ENCODE results near the gene OLIG2. TPM values are rescaled to one million over a fixed set of nuclear protein-coding genes. Genes with fewer than 3 reads are reported as not detected.

Gene OLIG2
- total RNA-seq, 2 experiments from 2014 or later: not detected

DNA sequence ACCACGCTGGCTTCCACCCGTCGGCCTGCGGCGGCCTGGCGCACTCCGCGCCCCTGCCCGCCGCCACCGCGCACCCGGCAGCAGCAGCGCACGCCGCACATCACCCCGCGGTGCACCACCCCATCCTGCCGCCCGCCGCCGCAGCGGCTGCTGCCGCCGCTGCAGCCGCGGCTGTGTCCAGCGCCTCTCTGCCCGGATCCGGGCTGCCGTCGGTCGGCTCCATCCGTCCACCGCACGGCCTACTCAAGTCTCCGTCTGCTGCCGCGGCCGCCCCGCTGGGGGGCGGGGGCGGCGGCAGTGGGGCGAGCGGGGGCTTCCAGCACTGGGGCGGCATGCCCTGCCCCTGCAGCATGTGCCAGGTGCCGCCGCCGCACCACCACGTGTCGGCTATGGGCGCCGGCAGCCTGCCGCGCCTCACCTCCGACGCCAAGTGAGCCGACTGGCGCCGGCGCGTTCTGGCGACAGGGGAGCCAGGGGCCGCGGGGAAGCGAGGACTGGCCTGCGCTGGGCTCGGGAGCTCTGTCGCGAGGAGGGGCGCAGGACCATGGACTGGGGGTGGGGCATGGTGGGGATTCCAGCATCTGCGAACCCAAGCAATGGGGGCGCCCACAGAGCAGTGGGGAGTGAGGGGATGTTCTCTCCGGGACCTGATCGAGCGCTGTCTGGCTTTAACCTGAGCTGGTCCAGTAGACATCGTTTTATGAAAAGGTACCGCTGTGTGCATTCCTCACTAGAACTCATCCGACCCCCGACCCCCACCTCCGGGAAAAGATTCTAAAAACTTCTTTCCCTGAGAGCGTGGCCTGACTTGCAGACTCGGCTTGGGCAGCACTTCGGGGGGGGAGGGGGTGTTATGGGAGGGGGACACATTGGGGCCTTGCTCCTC, 1.9 kb downstream of the OLIG2 start:
- CTCF ChIA-PET: interaction anchor here (0.5 to 1.3 kb wide), 3 partner anchors 170 to 310 kb away, joined by 3 to 4 read pairs (median 4); no protein-coding TSS in a partner anchor
- ATAC-seq: no peak
- POLR2A ChIA-PET: no interaction called here
- H3K9me3 Mint-ChIP-seq (ENCODE audit: low read depth): no peaks in the 10 kb centered on the region
- no peaks in the 10 kb centered on the region for H3K36me3 Mint-ChIP-seq (ENCODE audit: low read depth)
- no peak overlapping the region for H3K27ac Mint-ChIP-seq
- peaks cover 38% of the 10 kb centered on the region for H3K4me1 Mint-ChIP-seq
- H3K4me3 Mint-ChIP-seq: peak overlapping the region; percentile 51
- peak; percentile 29 for DNase-seq
- peaks cover 72% of the 10 kb centered on the region for H3K27me3 Mint-ChIP-seq
- intact Hi-C loops (cut with DNase I, micrococcal nuclease): loop anchor here (2.0 to 10.0 kb wide), 2 partner anchors 43 to 97 kb away; partner anchors contain the start of gene OLIG1 (in 1 of the 2)

DNA sequence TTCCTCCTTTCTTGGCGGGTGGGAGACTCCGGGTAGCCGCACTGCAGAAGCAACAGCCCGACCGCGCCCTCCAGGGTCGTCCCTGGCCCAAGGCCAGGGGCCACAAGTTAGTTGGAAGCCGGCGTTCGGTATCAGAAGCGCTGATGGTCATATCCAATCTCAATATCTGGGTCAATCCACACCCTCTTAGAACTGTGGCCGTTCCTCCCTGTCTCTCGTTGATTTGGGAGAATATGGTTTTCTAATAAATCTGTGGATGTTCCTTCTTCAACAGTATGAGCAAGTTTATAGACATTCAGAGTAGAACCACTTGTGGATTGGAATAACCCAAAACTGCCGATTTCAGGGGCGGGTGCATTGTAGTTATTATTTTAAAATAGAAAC, 2.5 kb downstream of the OLIG2 start:
- ATAC-seq (no peak), DNase-seq (no peak)
- H3K9me3 Mint-ChIP-seq (ENCODE audit: low read depth): no peaks in the 10 kb centered on the region
- H3K4me3 Mint-ChIP-seq: peak overlapping the region; percentile 51
- H3K27me3 Mint-ChIP-seq: peaks cover 72% of the 10 kb centered on the region
- peaks cover 37% of the 10 kb centered on the region for H3K4me1 Mint-ChIP-seq
- ChIA-PET CTCF (interaction anchor here (0.5 to 1.2 kb wide), 3 partner anchors 26 to 354 kb away, joined by 3 read pairs; no protein-coding TSS in a partner anchor), POLR2A (no interaction called here)
- no peaks in the 10 kb centered on the region for H3K36me3 Mint-ChIP-seq (ENCODE audit: low read depth)
- H3K27ac Mint-ChIP-seq: no peak overlapping the region
- intact Hi-C loops (cut with DNase I, micrococcal nuclease): loop anchor here (2.0 to 10.0 kb wide), 2 partner anchors 43 to 97 kb away; partner anchors contain the start of gene OLIG1 (in 1 of the 2)

DNA sequence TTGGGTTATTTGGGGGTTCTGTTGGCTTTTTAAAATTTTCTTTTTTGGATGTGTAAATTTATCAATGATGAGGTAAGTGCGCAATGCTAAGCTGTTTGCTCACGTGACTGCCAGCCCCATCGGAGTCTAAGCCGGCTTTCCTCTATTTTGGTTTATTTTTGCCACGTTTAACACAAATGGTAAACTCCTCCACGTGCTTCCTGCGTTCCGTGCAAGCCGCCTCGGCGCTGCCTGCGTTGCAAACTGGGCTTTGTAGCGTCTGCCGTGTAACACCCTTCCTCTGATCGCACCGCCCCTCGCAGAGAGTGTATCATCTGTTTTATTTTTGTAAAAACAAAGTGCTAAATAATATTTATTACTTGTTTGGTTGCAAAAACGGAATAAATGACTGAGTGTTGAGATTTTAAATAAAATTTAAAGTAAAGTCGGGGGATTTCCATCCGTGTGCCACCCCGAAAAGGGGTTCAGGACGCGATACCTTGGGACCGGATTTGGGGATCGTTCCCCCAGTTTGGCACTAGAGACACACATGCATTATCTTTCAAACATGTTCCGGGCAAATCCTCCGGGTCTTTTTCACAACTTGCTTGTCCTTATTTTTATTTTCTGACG, 3.1 kb downstream of the OLIG2 start:
- no peaks in the 10 kb centered on the region for H3K36me3 Mint-ChIP-seq (ENCODE audit: low read depth)
- H3K4me1 Mint-ChIP-seq: peaks cover 36% of the 10 kb centered on the region
- H3K27me3 Mint-ChIP-seq: peaks cover 68% of the 10 kb centered on the region
- DNase-seq (peak; percentile 61), ATAC-seq (no peak)
- ChIA-PET CTCF (interaction anchor here (0.6 to 1.2 kb wide), 4 partner anchors 8 to 353 kb away, joined by 3 to 6 read pairs (median 3); no protein-coding TSS in a partner anchor), POLR2A (no interaction called here)
- peak overlapping the region; percentile 45 for H3K4me3 Mint-ChIP-seq
- intact Hi-C loops (cut with DNase I, micrococcal nuclease): loop anchor here (1.0 to 10.0 kb wide), 3 partner anchors 8 to 96 kb away; partner anchors contain the start of gene OLIG1 (in 1 of the 2)
- no peak overlapping the region for H3K27ac Mint-ChIP-seq
- H3K9me3 Mint-ChIP-seq (ENCODE audit: low read depth): no peaks in the 10 kb centered on the region

DNA sequence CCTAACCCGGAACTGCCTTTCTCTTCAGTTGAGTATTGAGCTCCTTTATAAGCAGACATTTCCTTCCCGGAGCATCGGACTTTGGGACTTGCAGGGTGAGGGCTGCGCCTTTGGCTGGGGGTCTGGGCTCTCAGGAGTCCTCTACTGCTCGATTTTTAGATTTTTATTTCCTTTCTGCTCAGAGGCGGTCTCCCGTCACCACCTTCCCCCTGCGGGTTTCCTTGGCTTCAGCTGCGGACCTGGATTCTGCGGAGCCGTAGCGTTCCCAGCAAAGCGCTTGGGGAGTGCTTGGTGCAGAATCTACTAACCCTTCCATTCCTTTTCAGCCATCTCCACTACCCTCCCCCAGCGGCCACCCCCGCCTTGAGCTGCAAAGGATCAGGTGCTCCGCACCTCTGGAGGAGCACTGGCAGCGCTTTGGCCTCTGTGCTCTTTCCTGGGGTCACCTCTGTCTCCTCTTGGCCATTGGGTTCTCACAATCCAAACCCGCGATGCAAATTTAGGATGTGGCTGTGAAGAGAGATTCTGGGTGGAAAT, 3.7 kb downstream of the OLIG2 start:
- no peaks in the 10 kb centered on the region for H3K36me3 Mint-ChIP-seq (ENCODE audit: low read depth)
- DNase-seq (no peak), ATAC-seq (no peak)
- ChIA-PET POLR2A (no interaction called here), CTCF (interaction anchor here (0.7 to 1.2 kb wide), 3 partner anchors 9 to 168 kb away, joined by 3 to 6 read pairs (median 3); no protein-coding TSS in a partner anchor)
- intact Hi-C loops (cut with DNase I, micrococcal nuclease): loop anchor here (1.0 to 10.0 kb wide), 3 partner anchors 8 to 95 kb away; partner anchors contain the start of gene OLIG1 (in 1 of the 2)
- peaks cover 31% of the 10 kb centered on the region for H3K4me1 Mint-ChIP-seq
- H3K27ac Mint-ChIP-seq: no peak overlapping the region
- H3K4me3 Mint-ChIP-seq: peak overlapping the region; percentile 45
- no peaks in the 10 kb centered on the region for H3K9me3 Mint-ChIP-seq (ENCODE audit: low read depth)
- peaks cover 66% of the 10 kb centered on the region for H3K27me3 Mint-ChIP-seq

DNA sequence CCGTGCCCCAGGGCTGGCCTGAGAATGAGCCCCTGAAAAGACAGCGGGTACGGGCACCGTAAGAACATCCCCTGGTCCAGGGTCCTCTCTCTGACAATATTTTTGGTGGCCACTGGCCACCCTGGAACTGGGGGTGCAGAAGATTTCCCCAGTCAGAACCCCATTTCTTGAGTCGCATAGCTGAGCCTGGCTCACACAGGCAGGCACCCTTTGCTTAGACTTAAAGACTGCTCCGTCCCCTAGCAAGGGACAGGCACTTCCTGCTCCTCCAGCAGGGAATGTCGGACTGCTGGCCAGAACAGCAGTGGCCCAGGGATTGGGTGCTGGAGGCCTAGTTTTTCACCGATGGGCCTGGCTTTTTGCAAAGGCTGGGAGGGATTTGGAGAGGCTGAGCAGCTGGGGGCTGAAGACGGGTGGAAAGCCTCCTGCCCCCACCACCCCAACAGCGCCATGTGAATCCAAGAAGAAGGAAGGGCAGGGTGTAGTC, 4.3 kb downstream of the OLIG2 start:
- ATAC-seq (no peak), DNase-seq (no peak)
- Mint-ChIP-seq H3K9me3 (ENCODE audit: low read depth) (no peaks in the 10 kb centered on the region), H3K27ac (no peak overlapping the region), H3K27me3 (peaks cover 64% of the 10 kb centered on the region), H3K4me3 (no peak overlapping the region), H3K36me3 (ENCODE audit: low read depth) (no peaks in the 10 kb centered on the region), H3K4me1 (peaks cover 28% of the 10 kb centered on the region)
- intact Hi-C loops (cut with DNase I, micrococcal nuclease): loop anchor here (1.0 to 10.0 kb wide), 3 partner anchors 9 to 95 kb away; partner anchors contain the start of gene OLIG1 (in 1 of the 2)
- ChIA-PET POLR2A (no interaction called here), CTCF (no interaction called here)

DNA sequence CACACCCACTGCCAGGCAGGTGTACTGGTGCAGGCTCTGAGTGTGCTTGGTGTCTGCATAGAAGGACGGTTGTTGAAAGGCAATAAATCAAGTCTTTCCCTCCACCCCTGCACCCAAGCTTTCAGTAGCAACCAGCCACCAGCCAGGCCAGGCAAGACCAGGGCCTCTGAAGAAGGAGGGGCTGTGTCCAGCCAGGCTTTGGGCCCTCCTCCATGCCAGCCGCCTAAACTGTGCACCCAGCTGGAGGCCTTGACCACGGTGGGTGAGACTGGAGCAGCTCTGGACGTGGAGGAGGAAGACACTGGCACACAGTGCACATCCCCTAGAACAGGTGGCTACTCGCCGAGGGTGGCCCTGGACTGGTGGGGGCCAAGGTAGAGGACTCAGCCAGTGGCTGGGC, 4.9 kb downstream of the OLIG2 start:
- Mint-ChIP-seq H3K9me3 (ENCODE audit: low read depth) (no peaks in the 10 kb centered on the region), H3K36me3 (ENCODE audit: low read depth) (no peaks in the 10 kb centered on the region), H3K4me1 (peaks cover 26% of the 10 kb centered on the region), H3K27me3 (peaks cover 60% of the 10 kb centered on the region), H3K27ac (no peak overlapping the region), H3K4me3 (no peak overlapping the region)
- CTCF ChIA-PET: interaction anchor here (0.6 kb wide), 1 partner anchor 166 kb away, joined by 3 read pairs; no protein-coding TSS in a partner anchor
- POLR2A ChIA-PET: no interaction called here
- ATAC-seq: no peak
- intact Hi-C loops (cut with DNase I, micrococcal nuclease): no loop called here
- DNase-seq: no peak

DNA sequence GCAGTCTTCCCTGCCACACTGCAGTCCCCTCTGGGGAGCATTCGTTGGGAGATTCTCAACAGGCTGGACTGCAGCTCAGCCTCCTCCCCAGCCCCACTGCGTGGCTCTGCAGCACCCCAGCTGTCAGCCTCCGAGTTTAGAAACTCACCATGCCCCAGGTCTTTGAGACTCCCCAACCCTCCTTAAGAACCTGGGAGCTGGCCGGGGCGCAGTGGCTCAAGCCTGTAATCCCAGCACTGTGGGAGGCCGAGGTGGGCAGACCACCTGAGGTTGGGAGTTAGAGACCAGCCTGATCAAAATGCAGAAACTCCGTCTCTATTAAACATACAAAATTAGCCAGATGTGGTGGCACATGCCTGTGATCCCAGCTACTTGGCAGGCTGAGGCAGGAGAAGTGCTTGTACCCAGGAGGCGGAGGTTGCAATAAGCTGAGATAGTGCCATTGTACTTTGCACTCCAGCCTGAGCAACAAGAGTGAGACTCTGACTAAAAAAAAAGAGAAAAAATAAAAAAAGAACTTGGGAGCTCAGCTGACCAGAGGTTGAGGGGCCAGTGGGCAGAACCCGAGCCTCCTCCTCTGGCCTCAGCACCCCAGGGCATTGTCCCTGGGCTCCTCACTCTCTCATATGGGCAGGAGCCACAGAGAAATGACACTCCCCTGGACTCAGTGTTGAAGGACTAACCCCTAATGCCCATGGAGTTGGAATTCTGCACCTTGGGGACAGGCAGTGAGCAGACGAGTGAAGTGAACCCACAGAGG, 5.6 kb downstream of the OLIG2 start:
- H3K27ac Mint-ChIP-seq: no peak overlapping the region
- ATAC-seq (no peak), DNase-seq (no peak)
- CTCF ChIA-PET: interaction anchor here (0.6 kb wide), 1 partner anchor 166 kb away, joined by 3 read pairs; no protein-coding TSS in a partner anchor
- POLR2A ChIA-PET: no interaction called here
- H3K4me1 Mint-ChIP-seq: peaks cover 22% of the 10 kb centered on the region
- H3K4me3 Mint-ChIP-seq: no peak overlapping the region
- intact Hi-C loops (cut with DNase I, micrococcal nuclease): no loop called here
- H3K27me3 Mint-ChIP-seq: peaks cover 53% of the 10 kb centered on the region
- H3K36me3 Mint-ChIP-seq (ENCODE audit: low read depth): no peaks in the 10 kb centered on the region
- H3K9me3 Mint-ChIP-seq (ENCODE audit: low read depth): no peaks in the 10 kb centered on the region

DNA sequence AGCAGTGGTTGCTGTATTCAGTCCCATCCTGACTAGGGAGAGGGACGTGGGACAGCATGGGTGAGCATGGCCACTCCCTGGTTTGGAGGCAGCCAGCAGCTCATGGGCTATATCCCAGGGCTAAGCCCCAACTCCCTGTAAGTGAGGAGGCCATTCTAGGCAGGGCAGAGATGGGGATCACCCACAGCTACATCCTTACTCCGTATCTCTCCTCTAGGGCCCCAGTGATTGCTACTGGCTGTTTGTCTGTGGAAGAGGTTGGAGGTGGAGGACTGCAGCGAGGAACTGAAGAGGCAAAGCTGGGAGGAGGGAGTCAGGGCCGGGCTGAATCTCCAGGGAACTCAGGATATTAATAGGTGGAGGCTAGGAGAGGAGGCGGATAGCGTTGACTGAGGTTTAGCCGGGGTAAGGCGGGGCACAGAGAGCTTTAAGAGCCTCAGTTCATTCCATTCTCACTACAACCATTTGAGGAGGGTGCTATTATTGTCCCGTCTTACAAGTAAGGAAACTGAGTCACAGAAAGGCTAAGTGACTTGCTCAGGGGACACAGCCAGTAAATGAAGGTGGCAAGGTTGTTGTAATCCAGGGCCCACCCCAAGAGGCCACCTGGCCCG, 6.8 kb downstream of the OLIG2 start:
- POLR2A ChIA-PET: no interaction called here
- Mint-ChIP-seq H3K27ac (no peak overlapping the region), H3K27me3 (peaks cover 48% of the 10 kb centered on the region), H3K4me1 (peaks cover 21% of the 10 kb centered on the region), H3K4me3 (no peak overlapping the region), H3K36me3 (ENCODE audit: low read depth) (no peaks in the 10 kb centered on the region), H3K9me3 (ENCODE audit: low read depth) (no peaks in the 10 kb centered on the region)
- CTCF ChIA-PET: no interaction called here
- DNase-seq (no peak), ATAC-seq (no peak)
- intact Hi-C loops (cut with DNase I, micrococcal nuclease): no loop called here

DNA sequence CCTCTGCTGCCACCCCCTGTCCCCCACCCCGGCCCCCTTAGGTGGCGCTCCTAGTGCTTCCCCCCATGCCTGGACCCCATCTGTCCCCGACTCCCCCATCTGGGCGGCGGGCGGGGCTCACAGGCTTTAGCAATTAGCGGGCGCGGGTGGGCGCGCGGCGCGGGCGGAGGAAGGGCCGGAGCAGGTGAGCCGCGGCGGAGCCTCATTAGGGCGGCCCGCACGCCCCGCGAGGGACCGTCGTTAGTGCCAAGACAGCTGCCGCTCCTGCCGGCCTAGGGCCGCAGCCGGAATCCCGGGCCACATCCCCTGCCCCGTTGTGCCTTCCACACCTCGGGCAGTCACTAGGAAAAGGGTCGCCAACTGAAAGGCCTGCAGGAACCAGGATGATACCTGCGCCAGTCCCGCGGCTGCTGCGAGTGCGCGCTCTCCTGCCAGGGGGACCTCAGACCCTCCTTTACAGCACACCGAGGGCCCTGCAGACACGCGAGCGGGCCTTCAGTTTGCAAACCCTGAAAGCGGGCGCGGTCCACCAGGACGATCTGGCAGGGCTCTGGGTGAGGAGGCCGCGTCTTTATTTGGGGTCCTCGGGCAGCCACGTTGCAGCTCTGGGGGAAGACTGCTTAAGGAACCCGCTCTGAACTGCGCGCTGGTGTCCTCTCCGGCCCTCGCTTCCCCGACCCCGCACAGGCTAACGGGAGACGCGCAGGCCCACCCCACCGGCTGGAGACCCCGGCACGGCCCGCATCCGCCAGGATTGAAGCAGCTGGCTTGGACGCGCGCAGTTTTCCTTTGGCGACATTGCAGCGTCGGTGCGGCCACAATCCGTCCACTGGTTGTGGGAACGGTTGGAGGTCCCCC, 7.6 kb downstream of the OLIG2 start:
- Mint-ChIP-seq H3K27me3 (peaks cover 46% of the 10 kb centered on the region), H3K27ac (no peak overlapping the region)

DNA sequence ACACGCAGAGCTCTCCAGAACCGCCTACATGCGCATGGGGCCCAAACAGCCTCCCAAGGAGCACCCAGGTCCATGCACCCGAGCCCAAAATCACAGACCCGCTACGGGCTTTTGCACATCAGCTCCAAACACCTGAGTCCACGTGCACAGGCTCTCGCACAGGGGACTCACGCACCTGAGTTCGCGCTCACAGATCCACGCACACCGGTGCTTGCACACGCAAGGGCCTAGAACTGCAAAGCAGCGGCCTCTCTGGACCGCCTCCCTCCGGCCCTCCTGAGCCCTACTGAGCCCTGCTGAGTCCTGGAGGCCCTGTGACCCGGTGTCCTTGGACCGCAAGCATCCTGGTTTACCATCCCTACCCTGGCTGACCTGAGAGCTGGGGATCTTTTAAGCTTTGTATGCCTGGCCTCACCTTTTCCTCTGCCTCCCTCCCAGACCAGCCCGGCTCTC, 8.3 kb downstream of the OLIG2 start:
- POLR2A ChIA-PET: no interaction called here

More for the DNA sequence above, 7.6 kb downstream of the OLIG2 start:
- Mint-ChIP-seq H3K9me3 (ENCODE audit: low read depth) (no peaks in the 10 kb centered on the region), H3K4me3 (no peak overlapping the region), H3K4me1 (peaks cover 19% of the 10 kb centered on the region), H3K36me3 (ENCODE audit: low read depth) (no peaks in the 10 kb centered on the region)
- intact Hi-C loops (cut with DNase I, micrococcal nuclease): no loop called here
- ChIA-PET POLR2A (no interaction called here), CTCF (no interaction called here)
- no peak for DNase-seq
- no peak for ATAC-seq

More for the DNA sequence above, 8.3 kb downstream of the OLIG2 start:
- Mint-ChIP-seq H3K27me3 (peaks cover 42% of the 10 kb centered on the region), H3K36me3 (ENCODE audit: low read depth) (no peaks in the 10 kb centered on the region), H3K4me1 (peaks cover 13% of the 10 kb centered on the region), H3K4me3 (no peak overlapping the region), H3K27ac (no peak overlapping the region), H3K9me3 (ENCODE audit: low read depth) (no peaks in the 10 kb centered on the region)
- ATAC-seq (no peak), DNase-seq (no peak)
- CTCF ChIA-PET: no interaction called here
- intact Hi-C loops (cut with DNase I, micrococcal nuclease): no loop called here

Data from activated CD4-positive, alpha-beta T cell treated with anti-CD3 and anti-CD28 coated beads for 36 hours (primary cell).